ENCODE data around the gene SLA2. TPM values are rescaled to one million over a fixed set of nuclear protein-coding genes. Genes with fewer than 3 reads are reported as not detected.

SLA2 gene
- total and polyA plus RNA-seq, 2 of the 8 experiments (the other 6 are each of a cell fraction or from before 2014, with no cell fraction given): 0.18 TPM; not detected in 1

DNA sequence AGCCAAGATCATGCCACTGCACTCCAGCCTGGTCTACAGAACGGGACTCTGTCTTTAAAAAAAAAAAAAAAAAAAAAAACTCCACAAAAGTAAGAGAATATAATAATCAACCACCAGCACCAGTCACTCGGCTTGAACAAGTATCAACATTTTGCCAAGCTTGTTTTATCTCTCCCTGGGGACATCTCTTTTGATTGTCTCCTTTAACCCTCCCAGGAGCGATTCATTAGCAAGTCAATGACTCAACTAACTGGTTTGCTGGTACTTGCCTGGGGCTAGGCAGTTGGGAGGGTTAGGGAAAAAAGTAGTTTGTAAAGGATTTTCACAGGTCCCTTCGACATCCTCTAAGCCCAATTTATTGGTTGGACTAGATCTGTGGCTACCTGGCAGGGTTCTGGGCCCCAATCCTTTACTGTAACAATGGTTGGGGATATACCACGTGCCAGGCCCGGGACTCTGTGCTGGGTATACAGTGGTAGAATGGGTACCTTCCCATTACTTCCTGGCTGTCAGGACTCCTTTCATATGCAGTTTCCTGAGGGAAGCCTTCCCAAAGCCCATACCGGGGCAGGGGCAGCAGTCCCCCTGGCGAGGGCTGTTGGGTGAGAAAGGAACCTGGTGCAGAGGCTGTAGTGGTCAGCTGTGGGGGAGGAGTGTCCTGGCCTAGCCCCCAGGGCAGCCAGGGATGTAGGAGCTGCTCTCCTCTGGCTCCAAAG lies 60.4 kb downstream of the SLA2 start:
- POLR2A ChIA-PET (ENCODE audit: partially characterized antibody): interaction anchor here (0.6 to 26.6 kb wide), 12 partner anchors 12 to 428 kb away, joined by 3 to 388 read pairs (median 4); partner anchors contain the start of genes RAB5IF, SLA2 and TGIF2
- H3K14ac ChIP-seq (ENCODE audit: insufficient read length): no peak overlapping the region
- peak overlapping the region; percentile 74 for H4K5ac ChIP-seq (ENCODE audit: insufficient read length, low read depth, low read length)
- H3K23ac ChIP-seq (ENCODE audit: insufficient read length): no peak overlapping the region
- no peaks in the 10 kb centered on the region for H3K27me3 ChIP-seq (replicated peaks in 1 of 4; ENCODE audit: control insufficient read depth in 3 of 4, extremely low read depth in 1 of 4, insufficient read depth in 3 of 4, low read length in 3 of 4)
- FAIRE-seq (peak; percentile 87), DNase-seq (ENCODE audit: low read depth in 1 of 2, low spot score in 2 of 2) (peak; percentile 68 to 80)
- peak overlapping the region; percentile 85 for H3K18ac ChIP-seq (ENCODE audit: extremely low read depth, low read length)
- peak overlapping the region; percentile 94 for H4K91ac ChIP-seq (replicated peaks; ENCODE audit: insufficient read length, low read length)
- peak overlapping the region; percentile 67 for H3K27ac ChIP-seq (ENCODE audit: low read depth, low read length)
- peak overlapping the region; percentile 19 to 61 for H3K4me2 ChIP-seq (ENCODE audit: insufficient read depth in 1 of 2, low read depth in 2 of 2, low read length in 2 of 2)
- peak overlapping the region; percentile 94 for H2BK120ac ChIP-seq (replicated peaks; ENCODE audit: low read depth, low read length)
- peaks cover 3 to 17% (median 11%) of the 10 kb centered on the region in 4 experiments; a peak in 6 of 7 replicates for H3K4me1 ChIP-seq (replicated peaks in 1 of 4; ENCODE audit: control insufficient read depth in 3 of 4, insufficient read depth in 4 of 4, low read length in 3 of 4)
- H3K23me2 ChIP-seq (ENCODE audit: low read depth, low read length): no peaks in the 10 kb centered on the region
- H2AK5ac ChIP-seq (ENCODE audit: low read depth, low read length): peak overlapping the region; percentile 84; the same call in 1 of the 2 replicates
- 6% methylated on average over 8 of the region's 8 CpGs; no CpG with 5 or more reads in 1 of the 2 experiments for WGBS, 2 experiments (ENCODE audit: extremely low coverage in 1 of 2, insufficient coverage in 1 of 2, insufficient read length in 1 of 2, insufficient replicate concordance in 2 of 2, low coverage in 1 of 2, low lambda C conversion rate in 2 of 2, missing lambda C conversion rate in 1 of 2)
- peak overlapping the region in 1 of 4 experiments; percentile 29; a peak in 3 of 7 replicates for H3K9ac ChIP-seq (replicated peaks in 1 of 4; ENCODE audit: extremely low read depth in 1 of 4, low read depth in 3 of 4, low read length in 3 of 4)
- peak overlapping the region; percentile 85 for H2BK12ac ChIP-seq (ENCODE audit: low read depth, low read length)
- no peak overlapping the region for H2BK15ac ChIP-seq (ENCODE audit: low read length)
- peak overlapping the region; percentile 53 for H2BK20ac ChIP-seq (ENCODE audit: low read length)
- H3K36me3 ChIP-seq (ENCODE audit: control insufficient read depth in 2 of 4, insufficient read depth in 4 of 4, low read length in 3 of 4): peaks cover 0 to 37% (median 20%) of the 10 kb centered on the region in 4 experiments; a peak in 6 of 8 replicates
- H3K79me1 ChIP-seq (ENCODE audit: low read depth, low read length): peaks cover 5% of the 10 kb centered on the region
- no peak overlapping the region for H2AFZ ChIP-seq (ENCODE audit: low read length)
- peaks cover 6 to 7% of the 10 kb centered on the region in 2 experiments; a peak in 2 of 4 replicates for H3K9me3 ChIP-seq (ENCODE audit: insufficient read depth in 2 of 2, low read depth in 1 of 2, low read length in 1 of 2)
- peak overlapping the region; percentile 98 for H3K4ac ChIP-seq (replicated peaks; ENCODE audit: insufficient read length, low read depth, low read length)
- no peaks in the 10 kb centered on the region for H4K20me1 ChIP-seq (replicated peaks in 1 of 2; ENCODE audit: control insufficient read depth in 1 of 2, insufficient read depth in 2 of 2, low read length in 2 of 2)
- peak overlapping the region in 2 of 4 experiments; percentile 29 to 42; a peak in 4 of 8 replicates for H3K4me3 ChIP-seq (ENCODE audit: extremely low read depth in 1 of 4, insufficient read depth in 2 of 4, low read depth in 3 of 4, low read length in 4 of 4)
- H2BK5ac ChIP-seq (ENCODE audit: low read depth, low read length): peak overlapping the region; percentile 97
- CTCF ChIA-PET (ENCODE audit: partially characterized antibody): interaction anchor here (0.6 to 14.2 kb wide), 13 partner anchors 9 to 133 kb away, joined by 3 to 202 read pairs (median 5); partner anchors contain the start of genes RAB5IF and TGIF2
- peaks cover 0 to 7% of the 10 kb centered on the region in 2 experiments; a peak in 1 of 4 replicates for H3K79me2 ChIP-seq (ENCODE audit: control insufficient read depth in 1 of 2, insufficient read depth in 2 of 2, low read length in 2 of 2)
- H3K56ac ChIP-seq (replicated peaks; ENCODE audit: insufficient read length, low read depth, low read length): no peak overlapping the region
- peak overlapping the region; percentile 82; the same call in 1 of the 2 replicates for H4K8ac ChIP-seq (ENCODE audit: extremely low read depth, insufficient read depth, low read length)
